GM10248 (cell line): ENCODE measurements around the gene BMP6.

ENCODE experiments used
- CTCF ChIA-PET: fragments of 300-600 bp; sonication (Branson Sonifier 250); formaldehyde crosslinking; extraction: SDS; loops from one replicate; lab custom pipeline; 2021; ENCODE audit warnings: antibody characterized with exemption; lab: Yijun Ruan, JAX
- POLR2A ChIA-PET: fragments of 350-650 bp; sonication (Branson Sonifier 250); formaldehyde crosslinking; extraction: SDS; loops from one replicate; lab custom pipeline; 2020; ENCODE audit warnings: antibody characterized with exemption; lab: Yijun Ruan, JAX
- DNase-seq: peaks from one replicate; pipeline ENCODE4 v3.0.0; 2012; ENCODE audit errors: extremely low spot score
- CTCF ChIP-seq: IDR thresholded peaks from 2 replicates; pipeline ENCODE4 v1.5.1; 2012; ENCODE audit warnings: mild to moderate bottlenecking, low read depth; ENCODE audit errors: extremely low read depth, missing control alignments, control extremely low read depth

Gene BMP6

GRCh38 chr6:7879980-7880717, 154.2 kb downstream of the BMP6 start:
- TF ChIP-seq CTCF: no peak
- CTCF ChIA-PET: interaction anchor here (1.0 to 1.5 kb wide), 2 partner anchors 9 to 112 kb away, joined by 3 read pairs; no protein-coding TSS in a partner anchor
- DNase-seq: no peak
- POLR2A ChIA-PET: no interaction called here

- POLR2A ChIA-PET: no interaction called here
- CTCF ChIA-PET: interaction anchor here (1.0 to 1.5 kb wide), 2 partner anchors 10 to 112 kb away, joined by 3 read pairs; no protein-coding TSS in a partner anchor
- DNase-seq: no peak
- TF ChIP-seq CTCF: no peak
Observed at GRCh38 chr6:7880718-7881107, 154.8 kb downstream of the BMP6 start.

- ChIA-PET CTCF (no interaction called here), POLR2A (interaction anchor here (0.6 kb wide), 1 partner anchor 24 kb away, joined by 3 read pairs; no protein-coding TSS in a partner anchor)
- DNase-seq: no peak
- no peak for TF ChIP-seq CTCF
Observed at GRCh38 chr6:7881765-7882500, 156.0 kb downstream of the BMP6 start.

- CTCF ChIA-PET: no interaction called here
- no peak for TF ChIP-seq CTCF
- POLR2A ChIA-PET: no interaction called here
- no peak for DNase-seq
Observed at GRCh38 chr6:7882505-7883257, 156.8 kb downstream of the BMP6 start.

- ChIA-PET CTCF (interaction anchor here (1.2 kb wide), 1 partner anchor 109 kb away, joined by 3 read pairs; no protein-coding TSS in a partner anchor), POLR2A (no interaction called here)
- no peak for TF ChIP-seq CTCF
- DNase-seq: no peak
Observed at GRCh38 chr6:7883381-7883780, 157.5 kb downstream of the BMP6 start.

GRCh38 chr6:7886132-7886531, 160.2 kb downstream of the BMP6 start:
- TF ChIP-seq CTCF: no peak
- ChIA-PET CTCF (interaction anchor here (1.1 kb wide), 1 partner anchor 164 kb away, joined by 3 read pairs; no protein-coding TSS in a partner anchor), POLR2A (no interaction called here)
- DNase-seq: no peak
